Esophagus squamous epithelium (tissue), 4 donors: Measurements from ENCODE around the gene TPRX1.

Experiments used
- POLR2A ChIP-seq, 4 donors: fragments of 450-650 bp; IDR thresholded peaks; one replicate each; pipeline ENCODE4 v1.6.1; 2017; ENCODE audit warnings: antibody characterized with exemption in 4 of 4, mild to moderate bottlenecking in 4 of 4, moderate library complexity in 3 of 4
- TF ChIP-seq, protein P1 (sequence below), 6 experiments: fragments of 450-650 bp in 4 of 6; fragments of 200-600 bp in 2 of 6; sonication (generic) in 2 of 6; IDR thresholded peaks; one replicate each; pipeline ENCODE4 v1.5.1; 2016 to 2019; ENCODE audit warnings: antibody characterized with exemption in 6 of 6, mild to moderate bottlenecking in 4 of 6, moderate library complexity in 4 of 6

GRCh38 chr19:47797996-47798903 lies 6.1 kb downstream of the TPRX1 start:
- TF ChIP-seq, protein P1, sequence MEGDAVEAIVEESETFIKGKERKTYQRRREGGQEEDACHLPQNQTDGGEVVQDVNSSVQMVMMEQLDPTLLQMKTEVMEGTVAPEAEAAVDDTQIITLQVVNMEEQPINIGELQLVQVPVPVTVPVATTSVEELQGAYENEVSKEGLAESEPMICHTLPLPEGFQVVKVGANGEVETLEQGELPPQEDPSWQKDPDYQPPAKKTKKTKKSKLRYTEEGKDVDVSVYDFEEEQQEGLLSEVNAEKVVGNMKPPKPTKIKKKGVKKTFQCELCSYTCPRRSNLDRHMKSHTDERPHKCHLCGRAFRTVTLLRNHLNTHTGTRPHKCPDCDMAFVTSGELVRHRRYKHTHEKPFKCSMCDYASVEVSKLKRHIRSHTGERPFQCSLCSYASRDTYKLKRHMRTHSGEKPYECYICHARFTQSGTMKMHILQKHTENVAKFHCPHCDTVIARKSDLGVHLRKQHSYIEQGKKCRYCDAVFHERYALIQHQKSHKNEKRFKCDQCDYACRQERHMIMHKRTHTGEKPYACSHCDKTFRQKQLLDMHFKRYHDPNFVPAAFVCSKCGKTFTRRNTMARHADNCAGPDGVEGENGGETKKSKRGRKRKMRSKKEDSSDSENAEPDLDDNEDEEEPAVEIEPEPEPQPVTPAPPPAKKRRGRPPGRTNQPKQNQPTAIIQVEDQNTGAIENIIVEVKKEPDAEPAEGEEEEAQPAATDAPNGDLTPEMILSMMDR (IDR thresholded peaks at IDR 0.05), result no peak
- TF ChIP-seq POLR2A (IDR thresholded peaks at IDR 0.05), result no peak
